ENCODE data around the gene WDR90. TPM values are rescaled to one million over a fixed set of nuclear protein-coding genes. Genes with fewer than 3 reads are reported as not detected.

WDR90 gene
- polyA plus RNA-seq, 1 donor (not counting 4 experiments of a cell fraction or from before 2014, with no cell fraction given), result 5.9 TPM

- dilution Hi-C loops (cut with MboI; ENCODE audit: extremely low pct_ligation_motif_present, low sequenced_read_pairs), result no loop called here
- H3K27ac ChIP-seq (ENCODE audit: control insufficient read depth, insufficient read depth, low read length), result no peak overlapping the region
- peaks cover 5% of the 10 kb centered on the region for H3K4me1 ChIP-seq (ENCODE audit: control insufficient read depth, extremely low read depth, insufficient read depth, low read length)
- peak overlapping the region; percentile 80 for H3K4me2 ChIP-seq (ENCODE audit: control insufficient read depth, extremely low read depth, insufficient read depth, low read depth, low read length)
- peaks cover 2% of the 10 kb centered on the region for H3K9me1 ChIP-seq (ENCODE audit: control insufficient read depth, extremely low read depth, insufficient read depth, low read length)
- H2AFZ ChIP-seq (ENCODE audit: control insufficient read depth, low read length), result no peak overlapping the region
- H3K27me3 ChIP-seq (ENCODE audit: control insufficient read depth, extremely low read depth, insufficient read depth, low read length), result no peaks in the 10 kb centered on the region
- no peaks in the 10 kb centered on the region for H3K9me3 ChIP-seq (ENCODE audit: control insufficient read depth, low read depth, low read length)
- H3K4me3 ChIP-seq (ENCODE audit: control insufficient read depth in 2 of 3, extremely low read depth in 1 of 3, insufficient read depth in 2 of 3, low read depth in 1 of 3, low read length in 3 of 3), result peak overlapping the region; percentile 53 to 69 (median 65)
- TF ChIP-seq CTCF (optimal IDR thresholded peaks at IDR 0.05 in 1 of 3, IDR thresholded peaks at IDR 0.05 in 1 of 3, conservative IDR thresholded peaks at IDR 0.05 in 1 of 3; ENCODE audit: extremely low read depth in 1 of 3, insufficient read depth in 2 of 3, low read length in 3 of 3) (no peak), EZH2 (IDR thresholded peaks at IDR 0.05; ENCODE audit: low read length) (no peak)
- H3K9ac ChIP-seq (ENCODE audit: control insufficient read depth, extremely low read depth, insufficient read depth, low read length), result peak overlapping the region; percentile 67
- no peaks in the 10 kb centered on the region for H3K36me3 ChIP-seq (ENCODE audit: control insufficient read depth in 2 of 2, extremely low read depth in 1 of 2, insufficient read depth in 2 of 2, low read length in 2 of 2)
- FAIRE-seq, result no peak
- H4K20me1 ChIP-seq (ENCODE audit: control insufficient read depth, extremely low read depth, insufficient read depth, low read length), result no peaks in the 10 kb centered on the region
- H3K79me2 ChIP-seq (ENCODE audit: control insufficient read depth, insufficient read depth, low read length), result peaks cover 2% of the 10 kb centered on the region
- no peak for DNase-seq (ENCODE audit: low read depth, low spot score)
Measured at GRCh38 chr16:643050-643368, 6.2 kb upstream of the WDR90 start.

GRCh38 chr16:644556-644955, 4.6 kb upstream of the WDR90 start:
- dilution Hi-C loops (cut with MboI; ENCODE audit: extremely low pct_ligation_motif_present, low sequenced_read_pairs), result no loop called here
- Histone ChIP-seq H3K4me2 (ENCODE audit: control insufficient read depth, extremely low read depth, insufficient read depth, low read depth, low read length) (no peak overlapping the region), H3K27me3 (ENCODE audit: control insufficient read depth, extremely low read depth, insufficient read depth, low read length) (no peaks in the 10 kb centered on the region), H3K9ac (ENCODE audit: control insufficient read depth, extremely low read depth, insufficient read depth, low read length) (no peak overlapping the region), H3K9me3 (ENCODE audit: control insufficient read depth, low read depth, low read length) (no peaks in the 10 kb centered on the region), H3K27ac (ENCODE audit: control insufficient read depth, insufficient read depth, low read length) (no peak overlapping the region), H4K20me1 (ENCODE audit: control insufficient read depth, extremely low read depth, insufficient read depth, low read length) (no peaks in the 10 kb centered on the region), H3K79me2 (ENCODE audit: control insufficient read depth, insufficient read depth, low read length) (peaks cover 3% of the 10 kb centered on the region), H3K9me1 (ENCODE audit: control insufficient read depth, extremely low read depth, insufficient read depth, low read length) (peaks cover 2% of the 10 kb centered on the region), H3K4me3 (ENCODE audit: control insufficient read depth in 2 of 3, extremely low read depth in 1 of 3, insufficient read depth in 2 of 3, low read depth in 1 of 3, low read length in 3 of 3) (no peak overlapping the region), H3K4me1 (ENCODE audit: control insufficient read depth, extremely low read depth, insufficient read depth, low read length) (peaks cover 9% of the 10 kb centered on the region), H3K36me3 (ENCODE audit: control insufficient read depth in 2 of 2, extremely low read depth in 1 of 2, insufficient read depth in 2 of 2, low read length in 2 of 2) (no peaks in the 10 kb centered on the region), H2AFZ (ENCODE audit: control insufficient read depth, low read length) (no peak overlapping the region)
- TF ChIP-seq CTCF (optimal IDR thresholded peaks at IDR 0.05 in 1 of 3, IDR thresholded peaks at IDR 0.05 in 1 of 3, conservative IDR thresholded peaks at IDR 0.05 in 1 of 3; ENCODE audit: extremely low read depth in 1 of 3, insufficient read depth in 2 of 3, low read length in 3 of 3) (no peak), EZH2 (IDR thresholded peaks at IDR 0.05; ENCODE audit: low read length) (no peak)
- no peak for DNase-seq (ENCODE audit: low read depth, low spot score)
- FAIRE-seq, result no peak

Measured in keratinocyte (primary cell).